Inflammatory macrophage treated with lipopolysaccharide for 1 hour (primary cell): ENCODE results near the gene CNTFR.

Experiments used
- DNase-seq, 2 donors: peaks; one replicate each; pipeline ENCODE4 v3.0.0-alpha.2; 2020 to 2022

CNTFR gene

GRCh38 chr9:34506623-34507022 lies 82.9 kb downstream of the CNTFR start:
- DNase-seq: no peak

GRCh38 chr9:34505370-34506120 lies 84.0 kb downstream of the CNTFR start:
- no peak for DNase-seq

GRCh38 chr9:34503406-34503805 lies 86.1 kb downstream of the CNTFR start:
- DNase-seq: no peak

GRCh38 chr9:34502891-34503290 lies 86.6 kb downstream of the CNTFR start:
- DNase-seq: no peak

GRCh38 chr9:34502471-34502870 lies 87.1 kb downstream of the CNTFR start:
- no peak for DNase-seq

GRCh38 chr9:34501889-34502425 lies 87.6 kb downstream of the CNTFR start:
- DNase-seq: no peak
